Measurements from ENCODE around the gene MIOX. TPM values are rescaled to one million over a fixed set of nuclear protein-coding genes. Genes with fewer than 3 reads are reported as not detected.
"Not testable (repeated sequence)": the region's sequence is repeated elsewhere in the genome, so short reads cannot be mapped to it uniquely, and the experiment has no call there.

MIOX gene
- total RNA-seq, 1 experiment from 2014 or later: 1.4 TPM

DNA sequence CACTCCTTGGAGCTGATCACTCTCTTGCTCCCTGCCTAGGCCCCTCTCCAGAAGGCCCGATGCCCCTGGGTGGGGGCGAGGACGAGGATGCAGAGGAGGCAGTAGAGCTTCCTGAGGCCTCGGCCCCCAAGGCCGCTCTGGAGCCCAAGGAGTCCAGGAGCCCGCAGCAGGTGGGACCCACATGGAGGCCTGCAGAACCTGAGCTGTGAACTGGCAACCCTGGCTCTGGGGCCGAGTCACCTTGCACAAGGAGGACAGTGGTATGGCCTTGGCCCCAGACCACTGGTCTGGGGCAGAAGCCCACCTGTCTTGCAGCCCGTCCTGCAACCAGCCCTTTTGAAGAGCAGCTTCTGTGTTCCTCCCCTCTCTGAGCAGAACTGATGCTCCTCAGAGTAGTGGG is 32.5 kb downstream of the MIOX start:
- no peak overlapping the region for H3K23ac ChIP-seq (ENCODE audit: insufficient read length, low read depth, low read length)
- H3K14ac ChIP-seq (ENCODE audit: insufficient read depth, low read length): no peak overlapping the region
- no peaks in the 10 kb centered on the region for H3K79me1 ChIP-seq (ENCODE audit: insufficient read depth, low read depth, low read length, poor library complexity, severe bottlenecking)
- no peak overlapping the region for H3T11ph ChIP-seq (ENCODE audit: low read length)
- Mint-ChIP-seq H3K9me3 (no peaks in the 10 kb centered on the region), H3K27me3 (ENCODE audit: low read depth) (no peaks in the 10 kb centered on the region), H3K36me3 (ENCODE audit: insufficient read depth in 1 of 3, low read depth in 3 of 3) (peaks cover 7 to 65% (median 46%) of the 10 kb centered on the region in 3 experiments), H3K4me1 (no peaks in the 10 kb centered on the region), H3K4me3 (no peak overlapping the region), H3K27ac (no peak overlapping the region)
- no peak overlapping the region for H2AK5ac ChIP-seq (ENCODE audit: insufficient read length, low read length)
- H4K91ac ChIP-seq (ENCODE audit: insufficient read length, low read depth, low read length): no peak overlapping the region
- H2BK20ac ChIP-seq (ENCODE audit: low read depth, low read length, poor library complexity, severe bottlenecking): no peak overlapping the region
- TF ChIP-seq, protein P1, sequence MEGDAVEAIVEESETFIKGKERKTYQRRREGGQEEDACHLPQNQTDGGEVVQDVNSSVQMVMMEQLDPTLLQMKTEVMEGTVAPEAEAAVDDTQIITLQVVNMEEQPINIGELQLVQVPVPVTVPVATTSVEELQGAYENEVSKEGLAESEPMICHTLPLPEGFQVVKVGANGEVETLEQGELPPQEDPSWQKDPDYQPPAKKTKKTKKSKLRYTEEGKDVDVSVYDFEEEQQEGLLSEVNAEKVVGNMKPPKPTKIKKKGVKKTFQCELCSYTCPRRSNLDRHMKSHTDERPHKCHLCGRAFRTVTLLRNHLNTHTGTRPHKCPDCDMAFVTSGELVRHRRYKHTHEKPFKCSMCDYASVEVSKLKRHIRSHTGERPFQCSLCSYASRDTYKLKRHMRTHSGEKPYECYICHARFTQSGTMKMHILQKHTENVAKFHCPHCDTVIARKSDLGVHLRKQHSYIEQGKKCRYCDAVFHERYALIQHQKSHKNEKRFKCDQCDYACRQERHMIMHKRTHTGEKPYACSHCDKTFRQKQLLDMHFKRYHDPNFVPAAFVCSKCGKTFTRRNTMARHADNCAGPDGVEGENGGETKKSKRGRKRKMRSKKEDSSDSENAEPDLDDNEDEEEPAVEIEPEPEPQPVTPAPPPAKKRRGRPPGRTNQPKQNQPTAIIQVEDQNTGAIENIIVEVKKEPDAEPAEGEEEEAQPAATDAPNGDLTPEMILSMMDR (conservative IDR thresholded peaks at IDR 0.05): no peak
- no peak overlapping the region for H4K8ac ChIP-seq (replicated peaks; ENCODE audit: insufficient read length, low read depth, low read length)
- no peak overlapping the region for H3K18ac ChIP-seq (ENCODE audit: insufficient read length, low read depth, low read length)
- H4K20me1 ChIP-seq (ENCODE audit: control insufficient read depth, insufficient read depth, insufficient read length): peaks cover 3% of the 10 kb centered on the region
- no peak overlapping the region for H4K5ac ChIP-seq (ENCODE audit: insufficient read length, low read depth, low read length)
- WGBS (ENCODE audit: extremely low coverage, insufficient read length, low lambda C conversion rate): no CpG with 5 or more reads among the region's 8 CpGs
- H2BK5ac ChIP-seq (ENCODE audit: insufficient read length, low read length): no peak overlapping the region
- H3K4me2 ChIP-seq (ENCODE audit: insufficient read depth, insufficient read length, low read length): no peak overlapping the region
- DNase-seq: no peak
- no peaks in the 10 kb centered on the region for H3K23me2 ChIP-seq (ENCODE audit: insufficient read length, low read depth, low read length, poor library complexity, severe bottlenecking)
- no peaks in the 10 kb centered on the region for H3K27me3 ChIP-seq (ENCODE audit: insufficient read depth, low read length)
- H3K4ac ChIP-seq (ENCODE audit: low read depth, low read length): no peak overlapping the region
- H3K9ac ChIP-seq (ENCODE audit: extremely low read depth, insufficient read length, low read length): no peak overlapping the region
- H2BK120ac ChIP-seq (ENCODE audit: low read depth, low read length, poor library complexity, severe bottlenecking): no peak overlapping the region
- H3K9me3 ChIP-seq (ENCODE audit: control insufficient read depth, low read depth, low read length): no peaks in the 10 kb centered on the region
- H3K79me2 ChIP-seq (ENCODE audit: insufficient read depth, low read length): 0 out of 2 replicates have a peak, but pooled peaks cover 2% of the 10 kb centered on the region
- H3K4me1 ChIP-seq (ENCODE audit: insufficient read depth, low read length): no peaks in the 10 kb centered on the region
- no peak overlapping the region for H2AFZ ChIP-seq (ENCODE audit: low read length)
- no peak overlapping the region for H2BK12ac ChIP-seq (ENCODE audit: insufficient read length, low read depth, low read length)
- H3K56ac ChIP-seq (ENCODE audit: insufficient read length, low read depth, low read length): no peak overlapping the region
- no peak overlapping the region for H2BK15ac ChIP-seq (ENCODE audit: low read depth, low read length)
- no peak overlapping the region for H3K27ac ChIP-seq (ENCODE audit: insufficient read length, low read depth, low read length)

DNA sequence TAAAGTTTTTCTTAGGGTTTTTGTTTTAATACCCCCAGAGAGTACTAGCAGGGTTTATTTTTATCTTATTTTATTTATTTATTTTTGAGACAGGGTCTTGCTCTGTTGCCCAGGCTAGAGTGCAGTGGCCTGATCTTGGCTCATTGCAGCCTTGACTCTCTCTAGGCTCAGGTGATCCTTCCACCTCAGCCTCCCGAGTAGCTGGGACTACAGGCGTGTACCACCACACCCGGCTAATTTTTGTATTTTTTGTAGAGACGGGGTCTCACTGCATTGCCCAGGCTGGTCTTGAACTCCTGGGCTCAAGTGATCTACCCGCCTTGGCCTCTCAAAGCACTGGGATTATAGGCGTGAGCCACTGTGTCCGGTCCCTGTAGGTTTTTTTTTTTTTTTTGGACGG is 33.5 kb downstream of the MIOX start:
- not testable (repeated sequence) for H3K23me2 ChIP-seq (ENCODE audit: insufficient read length, low read depth, low read length, poor library complexity, severe bottlenecking); H2BK15ac ChIP-seq (ENCODE audit: low read depth, low read length); H3K14ac ChIP-seq (ENCODE audit: insufficient read depth, low read length); H3K4me2 ChIP-seq (ENCODE audit: insufficient read depth, insufficient read length, low read length); H4K91ac ChIP-seq (ENCODE audit: insufficient read length, low read depth, low read length); H3K23ac ChIP-seq (ENCODE audit: insufficient read length, low read depth, low read length); H3K4me3 Mint-ChIP-seq; H2BK12ac ChIP-seq (ENCODE audit: insufficient read length, low read depth, low read length); H2AK5ac ChIP-seq (ENCODE audit: insufficient read length, low read length); H3K27me3 Mint-ChIP-seq (ENCODE audit: low read depth); H4K8ac ChIP-seq (replicated peaks; ENCODE audit: insufficient read length, low read depth, low read length); H3K79me2 ChIP-seq (ENCODE audit: insufficient read depth, low read length); H3K4me1 ChIP-seq (ENCODE audit: insufficient read depth, low read length); H3K9me3 ChIP-seq (ENCODE audit: control insufficient read depth, low read depth, low read length); H3K56ac ChIP-seq (ENCODE audit: insufficient read length, low read depth, low read length); H2BK5ac ChIP-seq (ENCODE audit: insufficient read length, low read length); H2BK20ac ChIP-seq (ENCODE audit: low read depth, low read length, poor library complexity, severe bottlenecking); H4K5ac ChIP-seq (ENCODE audit: insufficient read length, low read depth, low read length); H3K27ac ChIP-seq (ENCODE audit: insufficient read length, low read depth, low read length); H3K4me1 Mint-ChIP-seq; H3K9ac ChIP-seq (ENCODE audit: extremely low read depth, insufficient read length, low read length); H3K27ac Mint-ChIP-seq; H3K79me1 ChIP-seq (ENCODE audit: insufficient read depth, low read depth, low read length, poor library complexity, severe bottlenecking); H2AFZ ChIP-seq (ENCODE audit: low read length); H4K20me1 ChIP-seq (ENCODE audit: control insufficient read depth, insufficient read depth, insufficient read length); DNase-seq; H3T11ph ChIP-seq (ENCODE audit: low read length); H3K27me3 ChIP-seq (ENCODE audit: insufficient read depth, low read length); H3K18ac ChIP-seq (ENCODE audit: insufficient read length, low read depth, low read length); H3K9me3 Mint-ChIP-seq; H2BK120ac ChIP-seq (ENCODE audit: low read depth, low read length, poor library complexity, severe bottlenecking); H3K4ac ChIP-seq (ENCODE audit: low read depth, low read length)
- WGBS (ENCODE audit: extremely low coverage, insufficient read length, low lambda C conversion rate): no CpG with 5 or more reads among the region's 8 CpGs
- H3K36me3 Mint-ChIP-seq (ENCODE audit: insufficient read depth in 1 of 3, low read depth in 3 of 3): peaks cover 7 to 66% (median 42%) of the 10 kb centered on the region in 3 experiments; a peak in 6 of 7 replicates

Data from H9 (cell line).